GM18519 (cell line): ENCODE results near the gene LMOD3.
A peak's percentile ranks its signal among the peaks of the same experiment; 100 is the strongest.

Source experiments
- ATAC-seq: cut with Tn5 transposase; IDR thresholded peaks from one replicate; pipeline ENCODE4 v1.9.1; 2021; ENCODE audit warnings: mild to moderate bottlenecking, moderate library complexity; ENCODE audit not compliant: unreplicated experiment, low FRiP score

The LMOD3 gene

DNA sequence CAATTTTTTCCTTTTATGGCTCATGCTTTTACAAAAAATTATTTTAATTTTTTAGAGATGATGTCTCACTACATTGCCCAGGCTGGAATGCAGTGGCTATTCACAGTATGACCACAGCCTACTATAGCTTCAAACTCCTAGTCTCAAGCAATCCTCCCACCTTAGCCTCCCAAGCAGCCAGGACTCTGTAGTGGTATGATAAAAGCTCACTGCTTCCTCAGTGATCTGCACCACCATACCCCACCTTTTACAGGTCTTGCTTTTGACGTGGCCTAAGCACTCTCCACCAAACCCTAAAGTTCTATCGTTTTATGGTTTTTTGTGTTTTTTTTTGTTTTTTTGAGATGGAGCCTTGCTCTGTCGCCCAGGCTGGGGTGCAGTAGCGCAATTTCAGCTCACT is 56.3 kb downstream of the LMOD3 start:
- ATAC-seq: no peak

DNA sequence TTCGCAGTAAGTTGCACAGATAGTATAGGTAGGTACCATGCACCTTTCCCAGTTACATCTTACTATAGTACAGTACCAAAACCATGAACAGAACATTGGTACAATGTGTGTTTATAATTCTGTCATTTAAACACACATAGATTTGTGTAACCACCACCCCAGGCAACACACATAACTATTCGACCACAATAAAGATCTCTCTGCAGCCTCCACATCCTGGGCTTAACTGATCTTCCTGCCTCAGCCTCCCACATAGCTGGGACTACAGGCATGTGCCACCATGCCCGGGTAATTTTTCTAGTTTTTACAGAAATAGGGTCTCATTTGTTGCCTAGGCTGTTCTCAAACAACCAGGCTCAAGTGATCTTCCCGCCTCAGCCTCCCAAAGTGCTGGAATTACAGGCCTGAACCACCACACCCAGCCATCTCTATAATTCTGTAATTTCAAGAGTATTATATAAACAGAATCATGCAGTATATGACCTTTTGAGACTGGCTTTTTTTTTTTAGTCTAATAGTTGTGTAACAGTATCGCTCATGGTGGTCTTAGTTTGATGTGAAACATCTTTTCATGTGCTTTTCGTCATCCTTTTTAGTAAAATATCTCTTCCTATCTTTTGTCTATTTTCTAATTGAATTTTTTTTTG is 57.0 kb downstream of the LMOD3 start:
- ATAC-seq: no peak

DNA sequence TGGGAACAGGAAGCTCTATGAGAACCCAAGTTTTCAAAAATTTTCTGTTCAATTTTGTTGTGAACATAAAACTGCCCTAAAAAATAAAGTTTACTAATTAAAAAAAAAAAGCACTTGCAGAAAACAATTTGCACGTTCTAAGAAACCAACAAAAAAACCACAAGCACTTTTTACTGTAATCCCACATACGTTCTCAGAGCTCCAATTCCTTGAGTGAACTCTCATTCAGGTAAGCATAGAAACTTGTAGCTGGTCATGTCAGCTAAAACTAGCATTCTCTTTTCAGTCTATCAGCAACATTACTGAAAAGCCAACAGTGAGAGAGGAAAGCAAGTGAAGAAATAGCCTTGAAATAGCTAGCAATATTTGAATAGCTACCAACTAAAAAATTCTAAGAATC is 58.8 kb downstream of the LMOD3 start:
- no peak for ATAC-seq

DNA sequence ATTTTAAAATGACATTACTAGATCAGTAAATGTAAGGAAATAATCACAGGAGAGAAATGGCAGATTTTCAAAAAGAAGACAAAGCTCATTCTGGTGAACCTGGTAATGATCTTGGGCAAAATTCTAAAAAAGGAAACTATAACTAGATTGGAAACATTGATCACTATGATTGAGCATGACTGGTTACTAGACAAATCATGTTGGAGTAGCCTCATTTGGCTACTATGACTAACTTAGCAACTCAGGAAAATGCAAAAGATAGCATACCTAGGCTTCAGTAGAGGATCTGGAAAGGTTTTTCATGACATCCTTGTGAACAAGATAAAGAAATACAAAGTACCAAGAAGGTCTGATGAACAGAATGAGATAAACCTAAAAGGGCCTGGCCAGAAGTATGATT is 62.7 kb downstream of the LMOD3 start:
- ATAC-seq: no peak

DNA sequence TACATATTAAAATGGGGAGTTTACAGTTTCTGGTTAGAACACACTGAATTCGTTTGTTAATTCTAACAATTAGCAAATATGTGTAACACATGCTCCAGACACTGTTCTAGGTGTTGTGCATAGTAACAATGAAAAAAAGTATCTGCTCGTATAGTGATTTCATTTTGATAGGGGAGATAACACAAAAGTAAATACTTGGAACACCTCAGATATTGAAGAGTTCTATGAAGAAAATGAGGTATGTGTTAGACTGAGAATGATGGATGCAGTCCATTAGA is 63.5 kb downstream of the LMOD3 start:
- no peak for ATAC-seq

DNA sequence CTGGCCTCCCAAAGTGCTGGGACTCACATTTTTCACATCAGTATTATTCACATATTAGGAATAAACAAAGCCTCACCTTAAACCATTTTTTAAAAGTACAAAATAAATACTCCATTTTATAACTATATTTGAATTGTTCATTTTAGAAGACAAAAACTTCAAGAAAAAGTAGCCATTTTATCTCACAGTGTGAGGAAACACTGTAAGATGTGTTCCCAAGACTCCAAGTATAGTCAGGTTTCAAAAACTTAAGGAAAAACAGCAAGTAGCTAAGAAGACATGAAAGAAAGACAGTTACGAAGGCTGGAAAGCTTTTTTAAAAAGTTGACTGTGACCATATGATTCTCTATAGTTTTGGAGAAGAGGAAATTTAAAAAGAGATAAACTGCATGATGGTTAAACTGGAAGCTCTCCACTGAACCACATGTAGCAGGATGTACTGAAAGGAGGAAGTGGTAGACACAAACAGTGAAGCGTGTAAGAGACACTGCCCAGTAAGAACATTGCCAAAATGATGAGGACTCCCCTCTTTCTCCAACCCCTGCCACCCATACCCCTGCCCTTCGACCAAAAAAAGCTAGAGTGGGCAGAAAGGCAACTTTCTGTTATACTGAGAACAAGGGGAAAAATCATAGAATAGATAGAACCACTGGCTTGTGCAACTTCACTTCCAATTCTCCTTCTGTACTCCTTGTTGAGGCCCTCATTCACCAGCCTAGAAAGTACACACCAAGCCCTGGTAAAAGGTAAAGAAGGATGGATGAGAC is 64.0 kb downstream of the LMOD3 start:
- ATAC-seq: peak; percentile 95
